ENCODE results near the gene PHF21A. TPM values are rescaled to one million over a fixed set of nuclear protein-coding genes. Genes with fewer than 3 reads are reported as not detected.

PHF21A gene
- polyA plus RNA-seq, 1 experiment = 29.0 TPM

GRCh38 chr11:45927684-45928413 lies 193.4 kb downstream of the PHF21A start:
- Histone ChIP-seq H3K9me3 (ENCODE audit: control insufficient read depth, insufficient read depth, low read length) (peaks cover 3% of the 10 kb centered on the region; the same call in 1 of the 2 replicates), H3K4me3 (ENCODE audit: low read depth, low read length) (no peak overlapping the region), H3K27ac (ENCODE audit: low read depth, low read length) (no peak overlapping the region), H3K27me3 (ENCODE audit: control insufficient read depth, insufficient read depth, low read length) (peaks cover 31% of the 10 kb centered on the region)
- TF ChIP-seq CTCF (IDR thresholded peaks at IDR 0.05; ENCODE audit: low read depth, low read length) = no peak
- POLR2A ChIA-PET = no interaction called here
- no peak for DNase-seq (ENCODE audit: low read depth, low spot score)
- CTCF ChIA-PET = interaction anchor here (2.1 kb wide), 1 partner anchor 37 kb away, joined by 6 read pairs; no protein-coding TSS in a partner anchor

GRCh38 chr11:45927332-45927683 lies 193.9 kb downstream of the PHF21A start:
- no peak overlapping the region for H3K4me3 ChIP-seq (ENCODE audit: low read depth, low read length)
- H3K27me3 ChIP-seq (ENCODE audit: control insufficient read depth, insufficient read depth, low read length) = peaks cover 35% of the 10 kb centered on the region
- H3K27ac ChIP-seq (ENCODE audit: low read depth, low read length) = no peak overlapping the region
- TF ChIP-seq CTCF (IDR thresholded peaks at IDR 0.05; ENCODE audit: low read depth, low read length) = no peak
- no peak for DNase-seq (ENCODE audit: low read depth, low spot score)
- CTCF ChIA-PET = interaction anchor here (1.0 to 2.1 kb wide), 2 partner anchors 37 to 54 kb away, joined by 3 to 6 read pairs; no protein-coding TSS in a partner anchor
- POLR2A ChIA-PET = no interaction called here
- H3K9me3 ChIP-seq (ENCODE audit: control insufficient read depth, insufficient read depth, low read length) = peaks cover 3% of the 10 kb centered on the region; the same call in 1 of the 2 replicates

- TF ChIP-seq CTCF (IDR thresholded peaks at IDR 0.05; ENCODE audit: low read depth, low read length) = no peak
- Histone ChIP-seq H3K27me3 (ENCODE audit: control insufficient read depth, insufficient read depth, low read length) (peaks cover 40% of the 10 kb centered on the region), H3K27ac (ENCODE audit: low read depth, low read length) (no peak overlapping the region), H3K4me3 (ENCODE audit: low read depth, low read length) (no peak overlapping the region), H3K9me3 (ENCODE audit: control insufficient read depth, insufficient read depth, low read length) (peaks cover 3% of the 10 kb centered on the region; the same call in 1 of the 2 replicates)
- no peak for DNase-seq (ENCODE audit: low read depth, low spot score)
- CTCF ChIA-PET = interaction anchor here (1.0 to 2.1 kb wide), 2 partner anchors 38 to 54 kb away, joined by 3 to 6 read pairs; no protein-coding TSS in a partner anchor
- POLR2A ChIA-PET = no interaction called here
These were observed 194.5 kb downstream of the PHF21A start for GRCh38 chr11:45926536-45927331.

GRCh38 chr11:45926001-45926401 lies 195.3 kb downstream of the PHF21A start:
- ChIA-PET POLR2A (no interaction called here), CTCF (interaction anchor here (1.4 kb wide), 1 partner anchor 39 kb away, joined by 3 read pairs; no protein-coding TSS in a partner anchor)
- DNase-seq (ENCODE audit: low read depth, low spot score) = no peak
- Histone ChIP-seq H3K4me3 (ENCODE audit: low read depth, low read length) (no peak overlapping the region), H3K27me3 (ENCODE audit: control insufficient read depth, insufficient read depth, low read length) (peaks cover 48% of the 10 kb centered on the region), H3K9me3 (ENCODE audit: control insufficient read depth, insufficient read depth, low read length) (peaks cover 3% of the 10 kb centered on the region; the same call in 1 of the 2 replicates), H3K27ac (ENCODE audit: low read depth, low read length) (no peak overlapping the region)
- TF ChIP-seq CTCF (IDR thresholded peaks at IDR 0.05; ENCODE audit: low read depth, low read length) = no peak
